NK-92 treated with Interleukin-12 subunit alpha and Interleukin-12 subunit beta, amount 100 ng/mL, for 24 hours (cell line): ENCODE results near the gene CMTM7.

ENCODE experiments used
- DNase-seq: peaks from one replicate; lab custom pipeline; 2025; lab: John Stamatoyannopoulos, UW

CMTM7 gene

GRCh38 chr3:32414522-32415202, 23.0 kb downstream of the CMTM7 start:
- DNase-seq: no peak

- DNase-seq: no peak
These were observed 28.1 kb downstream of the CMTM7 start for GRCh38 chr3:32419742-32420125.

GRCh38 chr3:32420126-32421038, 28.7 kb downstream of the CMTM7 start:
- DNase-seq: no peak

- no peak for DNase-seq
These were observed 29.5 kb downstream of the CMTM7 start for GRCh38 chr3:32421185-32421584.

- no peak for DNase-seq
These were observed 30.6 kb downstream of the CMTM7 start for GRCh38 chr3:32421991-32422859.

DNA sequence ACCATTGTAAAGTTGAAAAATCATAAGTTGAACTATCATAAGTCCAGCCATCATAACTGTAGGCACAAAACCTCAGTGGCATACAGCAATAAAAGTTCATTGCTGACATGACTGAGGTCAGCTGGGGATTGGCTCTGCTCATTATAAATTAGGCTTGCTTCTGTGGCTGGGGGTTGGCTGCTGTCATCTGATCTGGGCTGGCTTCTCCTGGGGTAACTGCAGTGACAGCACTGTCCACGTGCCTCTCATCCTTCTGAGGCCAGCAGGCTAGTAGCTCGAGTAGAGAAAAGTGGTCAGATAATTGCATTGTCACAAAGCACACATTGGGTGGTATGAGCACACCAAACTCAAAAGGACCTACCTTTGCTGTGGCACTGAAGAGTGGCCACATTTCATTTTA, 31.3 kb downstream of the CMTM7 start:
- DNase-seq: no peak

DNA sequence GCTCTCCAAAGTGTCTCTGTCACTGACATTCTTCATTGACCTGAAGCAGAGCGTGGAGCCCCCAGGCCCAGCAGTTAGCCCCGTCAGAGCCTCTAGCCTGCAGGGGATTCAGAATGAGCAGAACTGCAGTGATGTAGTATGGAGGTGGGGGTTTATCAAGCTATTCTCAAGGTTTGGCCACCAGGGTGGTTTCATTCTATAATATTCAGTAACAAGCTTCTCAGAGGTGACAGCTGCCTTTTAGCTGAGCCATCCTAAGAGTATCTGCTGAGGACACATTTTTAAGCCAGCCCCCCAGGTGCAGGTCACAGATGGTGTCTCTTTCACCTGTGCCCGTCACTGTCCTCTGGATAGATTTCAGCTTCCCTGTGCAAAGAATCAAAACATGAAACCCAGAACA, 31.9 kb downstream of the CMTM7 start:
- no peak for DNase-seq

DNA sequence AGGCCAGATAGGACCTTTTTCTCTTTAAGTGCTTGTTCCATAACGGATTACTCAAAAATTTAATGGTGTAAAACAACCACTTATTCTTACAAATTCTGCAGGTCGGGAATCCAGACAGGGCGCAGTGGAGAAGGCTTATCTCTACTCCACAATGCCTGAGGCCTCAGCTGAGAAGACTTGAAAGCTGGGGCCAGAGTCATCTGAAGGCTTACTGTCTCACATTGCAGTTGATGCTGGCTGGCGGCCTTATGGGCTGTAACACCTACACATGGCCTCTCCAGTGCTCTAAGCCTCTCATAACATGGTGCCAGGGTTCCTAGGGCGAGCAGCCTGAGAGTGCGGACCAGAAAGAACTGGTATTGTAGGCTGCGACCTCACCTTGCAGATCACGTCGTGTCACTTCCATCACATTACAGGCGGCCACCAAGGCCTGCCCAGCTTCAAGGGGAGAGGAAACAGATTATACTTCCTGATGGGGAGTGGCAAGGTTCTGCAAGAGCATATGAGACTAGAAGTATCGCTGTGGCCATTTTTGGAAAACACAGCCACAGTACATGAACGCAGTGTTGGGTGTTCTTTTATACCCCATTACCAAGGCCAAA, 32.4 kb downstream of the CMTM7 start:
- no peak for DNase-seq

GRCh38 chr3:32424581-32425250, 33.1 kb downstream of the CMTM7 start:
- DNase-seq: no peak

GRCh38 chr3:32428092-32429068, 36.7 kb downstream of the CMTM7 start:
- DNase-seq: peak; percentile 11

DNA sequence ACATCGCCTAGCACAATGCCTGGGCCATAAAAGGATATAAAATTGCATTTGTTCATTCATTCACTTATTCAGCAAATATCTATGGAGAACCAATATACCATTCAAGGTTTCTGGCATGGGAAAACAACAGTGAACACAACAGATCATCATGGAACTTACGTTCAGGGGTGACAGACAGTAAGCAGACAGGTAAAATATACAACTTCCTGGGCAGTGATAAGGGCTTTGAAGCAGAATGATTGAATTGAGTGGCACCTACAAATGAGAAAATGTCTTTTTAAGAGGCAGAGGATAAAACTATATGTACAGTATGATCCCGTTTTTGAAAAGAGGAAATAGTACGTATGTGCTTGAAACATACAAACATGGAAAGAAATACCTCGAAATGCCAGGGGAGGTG, 39.2 kb downstream of the CMTM7 start:
- DNase-seq: no peak

DNA sequence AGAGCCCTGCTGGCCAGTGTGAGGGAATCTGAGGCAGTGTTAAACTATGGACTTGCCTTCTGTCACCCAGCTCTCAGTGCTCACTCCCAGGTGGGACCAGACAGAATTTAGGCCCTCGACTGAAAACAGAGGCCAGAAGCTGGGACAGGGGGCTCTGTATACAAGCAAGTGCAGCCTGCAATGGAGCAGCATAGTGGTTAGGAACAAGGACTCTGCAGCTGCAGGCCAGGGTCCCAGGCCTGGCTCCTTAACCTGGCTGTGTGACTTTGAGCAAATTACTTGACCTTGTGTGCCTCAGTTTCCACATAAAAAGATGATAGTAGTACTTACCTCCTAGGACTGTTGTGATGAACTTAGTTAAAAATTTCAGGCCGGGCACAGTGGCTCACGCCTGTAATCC, 39.8 kb downstream of the CMTM7 start:
- DNase-seq: no peak

- DNase-seq: peak; percentile 23
These were observed 40.5 kb downstream of the CMTM7 start for GRCh38 chr3:32432045-32432710.

GRCh38 chr3:32432711-32433530, 41.3 kb downstream of the CMTM7 start:
- peak; percentile 17 for DNase-seq

- no peak for DNase-seq
These were observed 42.6 kb downstream of the CMTM7 start for GRCh38 chr3:32434206-32434605.

DNA sequence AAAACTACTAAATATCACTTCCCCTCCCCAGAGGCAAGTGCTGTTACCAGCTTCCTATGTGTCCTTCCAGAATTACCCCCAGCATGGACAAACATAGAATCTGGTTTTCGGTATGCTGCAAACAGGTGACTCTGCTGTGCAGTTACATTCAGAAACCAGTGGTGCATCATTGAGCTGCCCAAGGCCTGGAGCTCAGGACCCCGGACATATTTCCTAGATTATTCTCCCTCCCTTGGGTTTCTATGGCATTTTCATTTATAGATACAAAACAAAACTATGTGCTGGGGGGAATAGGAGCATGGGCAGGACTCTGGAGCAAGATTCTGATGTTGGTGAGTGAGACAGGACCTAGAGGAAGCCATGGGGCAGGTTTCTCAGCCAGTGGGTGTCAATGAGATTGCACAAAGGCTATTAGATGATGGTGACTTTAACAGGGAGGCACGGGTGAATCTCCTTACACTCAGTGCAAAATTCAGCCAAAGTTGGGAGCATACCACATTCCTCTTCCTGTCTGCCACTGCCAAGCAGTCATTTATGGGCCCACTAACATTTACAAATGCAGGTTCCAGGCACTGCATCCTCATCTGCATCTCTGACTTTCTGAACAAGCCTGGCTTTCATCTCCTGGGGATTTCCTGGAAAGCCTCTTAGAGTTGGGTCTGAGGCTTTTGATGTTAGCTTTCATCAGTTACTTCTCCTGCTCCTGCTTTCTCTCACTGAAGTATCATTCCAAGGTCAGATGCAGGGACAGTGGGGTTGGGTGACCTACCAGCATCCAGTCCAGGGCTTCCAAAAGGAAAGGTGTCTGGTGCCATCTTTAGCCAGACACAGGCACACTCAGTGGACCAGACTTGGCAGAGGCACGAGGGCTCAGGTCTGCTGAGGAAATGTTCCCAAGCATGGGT, 44.5 kb downstream of the CMTM7 start:
- DNase-seq: no peak

- DNase-seq: no peak
These were observed 45.1 kb downstream of the CMTM7 start for GRCh38 chr3:32436816-32437189.

DNA sequence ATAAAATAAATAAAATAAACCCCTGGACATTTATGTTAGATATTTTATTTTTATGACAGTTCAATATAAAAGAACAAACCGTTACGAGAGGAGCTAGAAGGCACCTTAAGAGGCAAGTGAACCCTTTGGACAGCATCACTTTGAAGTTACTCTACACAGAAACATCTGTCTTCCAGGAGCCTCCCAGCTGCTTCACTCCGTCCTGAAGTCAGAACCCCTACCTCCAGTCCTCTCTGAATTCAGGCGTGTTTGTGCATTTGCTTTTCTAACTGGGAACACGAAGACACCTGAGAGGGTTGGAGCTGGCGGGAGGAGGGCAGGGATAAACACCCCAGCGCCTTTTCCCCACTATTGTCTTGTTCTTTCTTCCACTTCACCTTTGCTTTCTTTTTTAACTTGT, 46.2 kb downstream of the CMTM7 start:
- no peak for DNase-seq
